GM13976 (cell line): ENCODE results near the gene MTUS2.
A peak's percentile ranks its signal among the peaks of the same experiment; 100 is the strongest.

ENCODE experiments used
- DNase-seq: peaks from one replicate; pipeline ENCODE4 v3.0.0; 2012; ENCODE audit warnings: low spot score
- CTCF ChIP-seq: IDR thresholded peaks from 2 replicates; pipeline ENCODE4 v1.5.1; 2012; ENCODE audit warnings: borderline replicate concordance, mild to moderate bottlenecking; ENCODE audit not compliant: insufficient read depth; ENCODE audit errors: extremely low read depth, missing control alignments, control extremely low read depth
- in situ Hi-C: fragments of 300-500 bp; cut with MboI; formaldehyde crosslinking; loops from one replicate; pipeline ENCODE4 v1.12.0; 2022; ENCODE audit warnings: low sequenced_read_pairs, mixed read lengths, inconsistent platforms; ENCODE audit not compliant: unreplicated experiment

MTUS2 gene

DNA sequence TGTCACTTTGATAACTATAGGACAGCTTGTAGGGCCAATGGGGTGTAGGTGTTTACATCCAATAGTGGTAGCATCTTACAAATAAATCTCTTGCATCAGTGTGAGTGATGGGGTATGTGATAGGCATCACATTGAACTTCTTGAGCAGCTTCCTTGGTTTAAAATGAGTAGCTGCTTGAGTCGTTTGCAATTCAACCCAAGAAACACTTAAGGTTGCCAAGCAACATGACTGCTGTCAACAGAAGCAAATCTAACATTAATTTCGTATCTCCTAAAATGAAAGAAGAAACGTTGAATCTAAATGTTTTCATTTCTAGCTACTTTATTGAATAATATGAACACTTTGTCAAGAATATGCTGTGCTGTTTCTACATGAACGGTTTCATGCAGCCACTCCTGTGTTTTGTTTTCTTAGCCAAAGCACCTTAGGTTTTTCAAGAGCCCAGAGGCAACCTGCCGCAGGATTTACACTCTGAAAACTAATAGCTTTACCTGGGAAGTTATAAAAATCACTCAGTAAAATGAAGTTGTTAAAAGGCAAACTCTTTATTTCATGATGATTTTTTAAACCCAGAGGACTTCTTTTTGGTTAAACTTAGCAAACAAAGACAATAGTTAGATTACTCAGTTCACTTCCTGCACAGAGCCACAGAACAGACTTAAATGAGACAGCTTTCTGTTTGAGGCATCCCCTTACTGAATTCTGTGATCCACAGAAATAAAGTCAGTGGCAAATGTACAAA is 305.2 kb downstream of the MTUS2 start:
- in situ Hi-C loops = no loop called here

DNA sequence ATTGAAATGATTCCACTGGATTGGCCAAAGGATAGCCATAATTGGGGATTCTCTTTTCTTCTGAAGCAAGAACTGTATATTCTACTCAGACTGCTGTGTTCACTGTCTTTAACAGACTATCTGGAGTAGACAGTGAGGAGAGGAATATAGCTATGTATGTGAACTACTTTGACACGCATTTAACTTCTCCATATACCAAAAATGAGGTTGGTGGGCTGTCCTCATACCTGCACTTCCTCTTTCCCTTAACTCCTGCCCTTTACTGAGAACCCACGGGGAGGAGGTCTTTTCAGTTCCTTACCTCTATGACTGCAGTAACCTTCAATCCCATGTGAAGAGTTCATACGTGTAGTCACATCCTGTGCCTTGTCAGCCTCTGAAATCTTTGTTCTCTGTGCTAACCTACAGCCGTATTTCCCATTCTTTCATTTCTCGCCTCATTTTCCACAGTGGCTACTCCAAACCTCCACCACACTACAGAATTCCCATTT is 305.8 kb downstream of the MTUS2 start:
- no peak for TF ChIP-seq CTCF
- peak; percentile 50 for DNase-seq
- in situ Hi-C loops = no loop called here

More for the DNA sequence above, 305.2 kb downstream of the MTUS2 start:
- TF ChIP-seq CTCF = no peak
- DNase-seq = peak; percentile 40

DNA sequence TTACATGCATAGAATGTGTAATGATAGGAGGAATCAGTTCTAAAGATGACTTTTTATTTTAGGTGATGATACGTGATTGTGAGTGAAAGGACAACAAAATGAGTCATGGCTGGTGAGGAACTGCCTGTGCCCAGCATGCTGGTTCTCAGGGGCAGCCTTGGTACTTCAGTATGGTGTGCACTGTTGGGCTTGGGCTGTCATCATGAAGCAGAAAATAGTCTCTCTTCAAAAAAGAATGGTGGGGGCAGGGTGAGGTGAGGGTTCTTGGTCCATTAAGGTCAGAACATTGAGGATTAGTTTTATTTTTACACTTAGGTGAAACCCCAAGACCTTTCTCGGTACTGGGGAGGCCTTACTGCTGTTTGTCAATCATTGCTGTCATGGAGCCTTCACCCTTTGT is 309.5 kb downstream of the MTUS2 start:
- peak; percentile 11 for DNase-seq
- TF ChIP-seq CTCF = no peak
- in situ Hi-C loops = no loop called here

DNA sequence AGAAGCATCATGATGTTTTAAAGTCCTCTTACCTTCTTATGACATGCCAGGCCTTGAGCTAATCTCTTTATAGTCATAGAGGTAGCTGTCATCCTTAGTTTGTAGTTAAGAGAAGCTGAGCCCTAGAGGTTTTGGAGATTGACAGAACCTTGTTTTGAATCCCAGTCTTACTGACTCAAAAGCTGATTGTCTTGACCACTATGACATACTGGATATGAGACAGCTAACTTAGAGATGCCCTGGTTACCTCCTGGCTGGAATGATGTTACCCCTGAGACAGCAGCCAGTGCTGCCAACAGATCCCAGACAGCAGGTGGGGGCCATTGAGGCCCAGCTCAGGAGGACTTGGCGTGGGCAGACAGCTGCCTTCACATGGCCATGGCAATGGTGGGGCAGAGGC is 311.0 kb downstream of the MTUS2 start:
- no peak for DNase-seq
- TF ChIP-seq CTCF = no peak
- in situ Hi-C loops = no loop called here

GRCh38 chr13:29131881-29132668 is 311.9 kb downstream of the MTUS2 start:
- DNase-seq = no peak
- TF ChIP-seq CTCF = no peak
- in situ Hi-C loops = no loop called here

- no peak for DNase-seq
- in situ Hi-C loops = no loop called here
- TF ChIP-seq CTCF = no peak
Measured at GRCh38 chr13:29136341-29136740, 316.2 kb downstream of the MTUS2 start.
